ENCODE measurements around the gene POLR2E. TPM values are rescaled to one million over a fixed set of nuclear protein-coding genes. Genes with fewer than 3 reads are reported as not detected.
"Not testable (repeated sequence)": the region's sequence is repeated elsewhere in the genome, so short reads cannot be mapped to it uniquely, and the experiment has no call there.

POLR2E gene
- total RNA-seq, 2 donors from 2014 or later: 225 to 254 TPM

- no peak overlapping the region for H3K27ac Mint-ChIP-seq
- no peak overlapping the region for H3K9ac ChIP-seq (ENCODE audit: extremely low read depth, low read length, poor library complexity, severe bottlenecking)
- H3K9me3 Mint-ChIP-seq: no peaks in the 10 kb centered on the region
- H3K4me3 Mint-ChIP-seq: peak overlapping the region; percentile 33
- H3K4me1 Mint-ChIP-seq: no peaks in the 10 kb centered on the region
- peaks cover 12% of the 10 kb centered on the region for H3K36me3 Mint-ChIP-seq (ENCODE audit: low read depth)
- H3K4me1 ChIP-seq (ENCODE audit: control insufficient read depth, insufficient read depth, low read length): no peaks in the 10 kb centered on the region
- peaks cover 22% of the 10 kb centered on the region for H3K36me3 ChIP-seq (ENCODE audit: control insufficient read depth, insufficient read depth, low read length)
- no peak for DNase-seq
- no peaks in the 10 kb centered on the region for H3K9me3 ChIP-seq (ENCODE audit: control insufficient read depth, low read length)
- WGBS, 2 experiments (ENCODE audit: insufficient coverage in 1 of 2, insufficient read length in 1 of 2): 91 to 92% methylated on average over 12 to 22 of the region's 22 CpGs
- peak overlapping the region; percentile 65 for H3K4me3 ChIP-seq (ENCODE audit: low read length)
- H3K27ac ChIP-seq (ENCODE audit: low read depth, low read length): no peak overlapping the region
- TF ChIP-seq, protein P1, sequence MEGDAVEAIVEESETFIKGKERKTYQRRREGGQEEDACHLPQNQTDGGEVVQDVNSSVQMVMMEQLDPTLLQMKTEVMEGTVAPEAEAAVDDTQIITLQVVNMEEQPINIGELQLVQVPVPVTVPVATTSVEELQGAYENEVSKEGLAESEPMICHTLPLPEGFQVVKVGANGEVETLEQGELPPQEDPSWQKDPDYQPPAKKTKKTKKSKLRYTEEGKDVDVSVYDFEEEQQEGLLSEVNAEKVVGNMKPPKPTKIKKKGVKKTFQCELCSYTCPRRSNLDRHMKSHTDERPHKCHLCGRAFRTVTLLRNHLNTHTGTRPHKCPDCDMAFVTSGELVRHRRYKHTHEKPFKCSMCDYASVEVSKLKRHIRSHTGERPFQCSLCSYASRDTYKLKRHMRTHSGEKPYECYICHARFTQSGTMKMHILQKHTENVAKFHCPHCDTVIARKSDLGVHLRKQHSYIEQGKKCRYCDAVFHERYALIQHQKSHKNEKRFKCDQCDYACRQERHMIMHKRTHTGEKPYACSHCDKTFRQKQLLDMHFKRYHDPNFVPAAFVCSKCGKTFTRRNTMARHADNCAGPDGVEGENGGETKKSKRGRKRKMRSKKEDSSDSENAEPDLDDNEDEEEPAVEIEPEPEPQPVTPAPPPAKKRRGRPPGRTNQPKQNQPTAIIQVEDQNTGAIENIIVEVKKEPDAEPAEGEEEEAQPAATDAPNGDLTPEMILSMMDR (conservative IDR thresholded peaks at IDR 0.05): no peak
- H3K27me3 Mint-ChIP-seq (ENCODE audit: insufficient read depth): no peaks in the 10 kb centered on the region
- no peaks in the 10 kb centered on the region for H3K27me3 ChIP-seq (ENCODE audit: control insufficient read depth, insufficient read depth, low read length, poor library complexity, severe bottlenecking)
These were observed 35.9 kb upstream of the POLR2E start for GRCh38 chr19:1130771-1131717.

- Histone ChIP-seq H3K27ac (ENCODE audit: low read depth, low read length) (no peak overlapping the region), H3K27me3 (ENCODE audit: control insufficient read depth, insufficient read depth, low read length, poor library complexity, severe bottlenecking) (no peaks in the 10 kb centered on the region), H3K36me3 (ENCODE audit: control insufficient read depth, insufficient read depth, low read length) (peaks cover 19% of the 10 kb centered on the region), H3K4me3 (ENCODE audit: low read length) (no peak overlapping the region), H3K4me1 (ENCODE audit: control insufficient read depth, insufficient read depth, low read length) (no peaks in the 10 kb centered on the region), H3K9me3 (ENCODE audit: control insufficient read depth, low read length) (no peaks in the 10 kb centered on the region), H3K9ac (ENCODE audit: extremely low read depth, low read length, poor library complexity, severe bottlenecking) (no peak overlapping the region)
- Mint-ChIP-seq H3K4me1 (no peaks in the 10 kb centered on the region), H3K36me3 (ENCODE audit: low read depth) (peaks cover 24% of the 10 kb centered on the region), H3K4me3 (no peak overlapping the region), H3K9me3 (no peaks in the 10 kb centered on the region), H3K27me3 (ENCODE audit: insufficient read depth) (no peaks in the 10 kb centered on the region), H3K27ac (no peak overlapping the region)
- TF ChIP-seq, protein P1 (conservative IDR thresholded peaks at IDR 0.05): no peak
- no peak for DNase-seq
- WGBS, 2 experiments (ENCODE audit: insufficient coverage in 1 of 2, insufficient read length in 1 of 2): 93 to 98% methylated on average over 10 to 18 of the region's 18 CpGs
These were observed 34.4 kb upstream of the POLR2E start for GRCh38 chr19:1129535-1129934.

- H3K9ac ChIP-seq (ENCODE audit: extremely low read depth, low read length, poor library complexity, severe bottlenecking); H3K9me3 Mint-ChIP-seq; DNase-seq; H3K27me3 ChIP-seq (ENCODE audit: control insufficient read depth, insufficient read depth, low read length, poor library complexity, severe bottlenecking); H3K4me1 ChIP-seq (ENCODE audit: control insufficient read depth, insufficient read depth, low read length); H3K27ac Mint-ChIP-seq; H3K4me1 Mint-ChIP-seq; H3K4me3 Mint-ChIP-seq; H3K27ac ChIP-seq (ENCODE audit: low read depth, low read length); H3K27me3 Mint-ChIP-seq (ENCODE audit: insufficient read depth); H3K9me3 ChIP-seq (ENCODE audit: control insufficient read depth, low read length); H3K4me3 ChIP-seq (ENCODE audit: low read length): not testable (repeated sequence)
- H3K36me3 Mint-ChIP-seq (ENCODE audit: low read depth): peaks cover 20% of the 10 kb centered on the region
- WGBS, 2 experiments (ENCODE audit: insufficient coverage in 1 of 2, insufficient read length in 1 of 2): 90 to 95% methylated on average over 5 to 7 of the region's 7 CpGs
- H3K36me3 ChIP-seq (ENCODE audit: control insufficient read depth, insufficient read depth, low read length): peaks cover 15% of the 10 kb centered on the region
These were observed 33.9 kb upstream of the POLR2E start for GRCh38 chr19:1129084-1129483.

Data from endodermal cell (in vitro differentiated cells).